IPS-20b (cell line): ENCODE results near the gene ST3GAL3.

ENCODE experiments used
- H3K27ac ChIP-seq: one replicate; pipeline ENCODE4 v1.5.1; 2013; ENCODE audit warnings: low read length
- H3K27me3 ChIP-seq: 2 replicates; pipeline ENCODE4 v1.6.1; 2013; ENCODE audit warnings: mild to moderate bottlenecking, low read length, inconsistent platforms; ENCODE audit not compliant: insufficient read depth
- H3K36me3 ChIP-seq: 2 replicates; pipeline ENCODE4 v1.6.1; 2013; ENCODE audit warnings: low read depth, mild to moderate bottlenecking, inconsistent platforms, low read length, moderate library complexity; ENCODE audit not compliant: insufficient read depth
- H3K4me1 ChIP-seq: 2 replicates; pipeline ENCODE4 v1.6.1; 2013; ENCODE audit warnings: mild to moderate bottlenecking, control low read depth, inconsistent platforms, low read length, moderate library complexity; ENCODE audit not compliant: insufficient read depth
- H3K4me3 ChIP-seq: 2 replicates; pipeline ENCODE4 v1.5.1; 2013; ENCODE audit warnings: mild to moderate bottlenecking, low read length, inconsistent platforms
- H3K9ac ChIP-seq: 2 replicates; pipeline ENCODE4 v1.6.1; 2013; ENCODE audit warnings: low read depth, mild to moderate bottlenecking, inconsistent platforms, low read length, moderate library complexity
- H3K9me3 ChIP-seq: 2 replicates; pipeline ENCODE4 v1.6.1; 2013; ENCODE audit warnings: mild to moderate bottlenecking, low read depth, low read length, inconsistent platforms; ENCODE audit not compliant: insufficient read depth

ST3GAL3 gene

GRCh38 chr1:43799656-43800635 lies 92.6 kb downstream of the ST3GAL3 start:
- Histone ChIP-seq H3K27ac (no peak overlapping the region), H3K27me3 (no peaks in the 10 kb centered on the region), H3K9me3 (no peaks in the 10 kb centered on the region), H3K4me1 (0 out of 2 replicates have a peak, but pooled peaks cover 4% of the 10 kb centered on the region), H3K4me3 (no peak overlapping the region), H3K36me3 (0 out of 2 replicates have a peak, but pooled peaks cover 3% of the 10 kb centered on the region), H3K9ac (no peak overlapping the region)

DNA sequence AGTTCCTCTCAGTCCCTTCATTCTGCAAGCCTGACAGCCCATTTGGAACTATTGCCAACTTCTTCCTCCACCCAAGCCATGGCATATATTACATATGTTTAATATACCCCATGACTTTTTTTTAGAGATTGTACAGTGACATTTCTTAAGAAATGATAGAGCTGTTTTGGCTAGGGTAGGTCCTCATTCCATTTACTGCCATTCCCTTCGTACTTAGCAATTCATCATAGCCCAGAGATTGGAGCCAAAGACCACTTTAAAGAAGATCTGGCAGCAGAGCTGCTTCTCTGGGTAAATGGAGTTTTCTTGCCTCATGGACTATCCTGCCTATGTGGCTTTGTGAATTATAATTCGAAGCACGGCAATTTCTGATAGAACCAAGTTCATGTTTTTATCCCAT lies 93.4 kb downstream of the ST3GAL3 start:
- H3K4me1 ChIP-seq: 0 out of 2 replicates have a peak, but pooled peaks cover 4% of the 10 kb centered on the region
- H3K4me3 ChIP-seq: no peak overlapping the region
- no peak overlapping the region for H3K9ac ChIP-seq
- H3K27me3 ChIP-seq: no peaks in the 10 kb centered on the region
- no peaks in the 10 kb centered on the region for H3K9me3 ChIP-seq
- 0 out of 2 replicates have a peak, but pooled peaks cover 3% of the 10 kb centered on the region for H3K36me3 ChIP-seq
- H3K27ac ChIP-seq: no peak overlapping the region

GRCh38 chr1:43801203-43801602 lies 93.9 kb downstream of the ST3GAL3 start:
- Histone ChIP-seq H3K4me1 (0 out of 2 replicates have a peak, but pooled peaks cover 4% of the 10 kb centered on the region), H3K9me3 (no peaks in the 10 kb centered on the region), H3K27ac (no peak overlapping the region), H3K36me3 (0 out of 2 replicates have a peak, but pooled peaks cover 3% of the 10 kb centered on the region), H3K4me3 (no peak overlapping the region), H3K27me3 (no peaks in the 10 kb centered on the region), H3K9ac (no peak overlapping the region)

- Histone ChIP-seq H3K9ac (no peak overlapping the region), H3K4me3 (no peak overlapping the region), H3K27ac (no peak overlapping the region), H3K27me3 (no peaks in the 10 kb centered on the region), H3K4me1 (0 out of 2 replicates have a peak, but pooled peaks cover 4% of the 10 kb centered on the region), H3K36me3 (0 out of 2 replicates have a peak, but pooled peaks cover 3% of the 10 kb centered on the region), H3K9me3 (no peaks in the 10 kb centered on the region)
Observed at GRCh38 chr1:43802356-43802980, 95.1 kb downstream of the ST3GAL3 start.

- Histone ChIP-seq H3K4me1 (0 out of 2 replicates have a peak, but pooled peaks cover 4% of the 10 kb centered on the region), H3K36me3 (0 out of 2 replicates have a peak, but pooled peaks cover 3% of the 10 kb centered on the region), H3K9me3 (no peaks in the 10 kb centered on the region), H3K27me3 (no peaks in the 10 kb centered on the region), H3K4me3 (no peak overlapping the region), H3K9ac (no peak overlapping the region), H3K27ac (no peak overlapping the region)
Observed at GRCh38 chr1:43803105-43803504, 95.8 kb downstream of the ST3GAL3 start.

GRCh38 chr1:43803646-43804045 lies 96.3 kb downstream of the ST3GAL3 start:
- Histone ChIP-seq H3K4me1 (0 out of 2 replicates have a peak, but pooled peaks cover 4% of the 10 kb centered on the region), H3K27me3 (no peaks in the 10 kb centered on the region), H3K9me3 (no peaks in the 10 kb centered on the region; the same call in 1 of the 2 replicates), H3K4me3 (no peak overlapping the region), H3K9ac (no peak overlapping the region), H3K27ac (no peak overlapping the region), H3K36me3 (0 out of 2 replicates have a peak, but pooled peaks cover 3% of the 10 kb centered on the region)

DNA sequence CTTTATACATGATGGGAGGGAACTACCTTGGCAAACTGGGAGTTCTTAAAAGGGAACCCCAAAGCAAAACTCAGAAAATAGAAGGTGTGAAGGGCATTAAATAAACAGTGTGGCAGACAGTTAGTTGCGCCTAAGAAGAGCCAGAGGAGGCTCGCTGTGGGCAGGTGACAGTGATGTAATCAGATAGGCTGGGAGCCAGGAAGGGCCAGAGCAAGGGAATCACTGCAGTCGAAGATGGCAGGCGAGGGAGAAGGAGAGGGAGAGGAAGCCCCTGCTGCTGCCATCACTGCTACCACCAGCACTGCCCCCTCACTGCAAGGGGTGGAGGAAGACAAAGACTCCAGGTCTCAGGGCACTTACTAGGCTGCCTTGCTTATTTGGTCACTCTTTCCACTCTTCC lies 97.2 kb downstream of the ST3GAL3 start:
- Histone ChIP-seq H3K9me3 (peaks cover 4% of the 10 kb centered on the region; the same call in 1 of the 2 replicates), H3K27ac (no peak overlapping the region), H3K4me1 (0 out of 2 replicates have a peak, but pooled peaks cover 4% of the 10 kb centered on the region), H3K36me3 (0 out of 2 replicates have a peak, but pooled peaks cover 3% of the 10 kb centered on the region), H3K27me3 (no peaks in the 10 kb centered on the region), H3K9ac (no peak overlapping the region), H3K4me3 (no peak overlapping the region)

- H3K27ac ChIP-seq: no peak overlapping the region
- 0 out of 2 replicates have a peak, but pooled peaks cover 3% of the 10 kb centered on the region for H3K36me3 ChIP-seq
- 0 out of 2 replicates have a peak, but pooled peaks cover 4% of the 10 kb centered on the region for H3K4me1 ChIP-seq
- H3K4me3 ChIP-seq: no peak overlapping the region
- H3K9ac ChIP-seq: no peak overlapping the region
- H3K9me3 ChIP-seq: peaks cover 4% of the 10 kb centered on the region; the same call in 1 of the 2 replicates
- H3K27me3 ChIP-seq: no peaks in the 10 kb centered on the region
Observed at GRCh38 chr1:43805340-43805739, 98.0 kb downstream of the ST3GAL3 start.

- Histone ChIP-seq H3K27ac (no peak overlapping the region), H3K36me3 (0 out of 2 replicates have a peak, but pooled peaks cover 3% of the 10 kb centered on the region), H3K4me1 (0 out of 2 replicates have a peak, but pooled peaks cover 4% of the 10 kb centered on the region), H3K9ac (no peak overlapping the region), H3K4me3 (no peak overlapping the region), H3K9me3 (peaks cover 4% of the 10 kb centered on the region; the same call in 1 of the 2 replicates), H3K27me3 (no peaks in the 10 kb centered on the region)
Observed at GRCh38 chr1:43806183-43806582, 98.8 kb downstream of the ST3GAL3 start.

GRCh38 chr1:43809097-43809673 lies 101.8 kb downstream of the ST3GAL3 start:
- Histone ChIP-seq H3K9me3 (peaks cover 4% of the 10 kb centered on the region; the same call in 1 of the 2 replicates), H3K27me3 (no peaks in the 10 kb centered on the region), H3K4me3 (no peak overlapping the region), H3K36me3 (no peaks in the 10 kb centered on the region), H3K9ac (no peak overlapping the region), H3K27ac (no peak overlapping the region), H3K4me1 (peaks cover 14% of the 10 kb centered on the region; the same call in 1 of the 2 replicates)

DNA sequence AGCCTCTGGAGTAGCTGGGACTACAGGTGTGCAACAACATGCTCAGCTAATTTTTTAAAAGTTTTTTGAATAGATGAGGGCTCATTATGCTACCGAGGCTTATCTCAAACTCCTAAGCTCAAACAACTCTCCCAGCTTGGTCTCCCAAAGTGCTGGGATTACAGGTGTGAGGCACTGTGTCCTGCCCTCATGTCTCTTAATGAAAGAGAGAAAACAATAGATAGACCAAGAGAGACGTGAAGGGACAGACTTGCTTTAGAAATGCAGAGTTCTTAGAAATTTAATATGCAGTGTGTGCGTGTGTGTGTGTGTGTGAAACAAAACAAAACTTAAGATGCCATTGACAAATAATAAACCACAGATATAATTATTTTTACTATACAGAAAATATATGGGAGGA lies 105.2 kb downstream of the ST3GAL3 start:
- Histone ChIP-seq H3K4me3 (no peak overlapping the region), H3K36me3 (no peaks in the 10 kb centered on the region), H3K27me3 (no peaks in the 10 kb centered on the region), H3K9me3 (peaks cover 4% of the 10 kb centered on the region; the same call in 1 of the 2 replicates), H3K27ac (no peak overlapping the region), H3K4me1 (peaks cover 10% of the 10 kb centered on the region; the same call in 1 of the 2 replicates), H3K9ac (no peak overlapping the region)
